ENCODE results near the gene CCL28.
"Not testable (repeated sequence)": the region's sequence is repeated elsewhere in the genome, so short reads cannot be mapped to it uniquely, and the experiment has no call there.

CCL28 gene

GRCh38 chr5:43409809-43410271 is 2.4 kb downstream of the CCL28 start:
- no peak for DNase-seq

DNA sequence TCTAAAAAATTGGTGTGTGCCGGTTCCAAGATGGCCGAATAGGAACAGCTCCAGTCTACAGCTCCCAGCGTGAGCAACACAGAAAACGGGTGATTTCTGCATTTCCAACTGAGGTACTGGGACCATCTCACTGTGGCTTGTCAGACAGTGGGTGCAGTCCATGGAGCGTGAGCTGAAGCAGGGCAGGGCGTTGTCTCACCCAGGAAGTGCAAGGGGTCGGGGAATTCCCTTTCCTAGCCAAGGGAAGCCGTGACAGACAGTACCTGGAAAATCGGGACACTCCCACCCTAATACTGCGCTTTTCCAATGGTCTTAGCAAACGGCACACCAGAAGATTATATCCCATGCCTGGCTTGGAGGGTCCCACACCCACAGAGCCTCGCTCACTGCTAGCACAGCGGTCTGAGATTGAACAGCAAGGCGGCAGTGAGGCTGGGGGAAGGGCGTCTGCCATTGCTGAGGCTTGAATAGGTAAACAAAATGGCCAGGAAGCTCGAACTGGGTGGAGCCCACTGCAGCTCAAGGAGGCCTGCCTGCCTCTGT is 9.6 kb downstream of the CCL28 start:
- DNase-seq, result not testable (repeated sequence)

- no peak for DNase-seq
Observed at GRCh38 chr5:43401827-43402226, 10.4 kb downstream of the CCL28 start.

DNA sequence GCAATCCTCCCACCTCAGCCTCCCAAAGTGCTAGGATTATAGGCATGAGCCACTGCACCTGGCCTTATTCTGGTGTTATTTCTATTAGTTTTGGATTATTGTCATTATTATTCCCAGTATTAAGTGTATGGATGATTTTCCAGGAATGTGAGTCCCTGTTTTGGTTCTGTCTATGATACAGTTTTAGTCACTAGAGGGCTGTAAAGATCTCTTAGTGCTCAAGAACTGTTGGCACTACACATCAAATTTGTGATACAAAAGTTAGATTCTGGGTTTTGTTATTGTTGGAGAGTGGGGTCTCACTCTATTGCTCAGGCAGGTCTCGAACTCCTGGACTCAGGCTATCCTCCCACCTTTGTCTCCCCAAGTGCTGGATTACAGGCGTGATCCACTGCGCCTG is 12.1 kb downstream of the CCL28 start:
- DNase-seq, result no peak

DNA sequence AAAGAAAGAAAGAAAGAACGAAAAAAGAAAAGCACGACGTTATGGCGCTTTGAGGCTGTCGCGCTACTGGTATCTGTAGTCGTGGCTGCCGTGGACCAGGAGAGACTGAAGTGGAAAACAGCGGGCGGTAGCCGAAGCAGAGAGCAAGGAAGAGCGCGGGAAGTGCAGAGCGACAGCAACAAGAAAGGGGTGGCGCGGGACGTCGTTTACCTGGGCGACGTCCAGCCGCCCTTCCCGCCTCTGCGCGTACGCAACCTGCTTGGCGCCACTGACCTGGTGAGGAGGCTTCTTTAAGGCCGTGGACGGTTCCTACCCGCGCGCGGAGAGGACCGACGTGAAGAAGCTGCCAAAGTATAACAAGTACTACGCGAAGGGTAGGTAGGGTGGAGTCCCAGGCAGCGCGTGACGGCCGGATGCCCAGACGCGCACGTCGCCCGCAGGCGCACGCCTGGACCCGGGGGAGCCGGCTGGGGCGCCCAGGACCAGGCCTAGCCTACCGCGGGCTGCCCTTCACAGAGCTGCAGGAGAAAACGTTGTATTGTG is 15.4 kb downstream of the CCL28 start:
- DNase-seq, result peak; percentile 77

DNA sequence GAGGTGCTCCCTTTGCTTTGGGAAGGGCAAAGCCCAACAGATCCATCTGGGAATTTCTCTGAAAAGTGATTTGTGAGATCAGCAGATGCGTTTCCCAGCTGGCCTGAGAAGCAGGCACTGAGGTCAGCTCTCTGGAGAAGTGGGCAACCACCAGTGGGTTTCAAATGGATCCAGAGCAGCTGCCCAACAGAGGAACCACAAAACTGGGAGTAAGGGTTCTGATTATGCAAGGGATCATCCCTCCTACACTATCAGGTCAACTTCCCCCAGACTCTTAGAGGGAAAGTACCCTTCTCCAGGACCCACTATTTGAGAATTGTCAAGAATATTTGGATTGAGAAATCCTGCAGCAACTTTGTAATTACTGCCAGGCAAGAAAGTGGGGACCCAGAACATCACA is 21.7 kb downstream of the CCL28 start:
- DNase-seq, result no peak

GRCh38 chr5:43389679-43390329 is 22.4 kb downstream of the CCL28 start:
- DNase-seq, result peak; percentile 60

DNA sequence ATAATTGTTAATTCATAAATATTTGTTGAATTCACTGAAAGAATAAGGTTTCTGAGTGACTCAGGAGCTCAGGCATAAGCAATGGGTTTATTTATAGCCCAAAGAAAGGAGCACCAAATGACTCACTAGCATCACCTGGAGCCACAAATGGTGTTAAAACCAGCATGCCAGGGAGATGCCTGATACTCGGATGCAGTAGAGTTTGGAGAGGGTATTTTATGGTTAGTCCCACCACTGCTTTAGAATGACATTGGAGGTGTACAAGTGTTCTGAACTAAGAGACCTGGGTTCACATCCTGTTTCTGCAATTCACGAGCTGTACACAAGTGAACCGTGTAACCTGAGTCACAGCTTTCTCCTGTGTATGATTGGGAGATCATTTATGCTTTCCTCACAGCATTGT is 25.2 kb downstream of the CCL28 start:
- DNase-seq, result no peak

GRCh38 chr5:43376496-43377140 is 35.6 kb downstream of the CCL28 start:
- no peak for DNase-seq

DNA sequence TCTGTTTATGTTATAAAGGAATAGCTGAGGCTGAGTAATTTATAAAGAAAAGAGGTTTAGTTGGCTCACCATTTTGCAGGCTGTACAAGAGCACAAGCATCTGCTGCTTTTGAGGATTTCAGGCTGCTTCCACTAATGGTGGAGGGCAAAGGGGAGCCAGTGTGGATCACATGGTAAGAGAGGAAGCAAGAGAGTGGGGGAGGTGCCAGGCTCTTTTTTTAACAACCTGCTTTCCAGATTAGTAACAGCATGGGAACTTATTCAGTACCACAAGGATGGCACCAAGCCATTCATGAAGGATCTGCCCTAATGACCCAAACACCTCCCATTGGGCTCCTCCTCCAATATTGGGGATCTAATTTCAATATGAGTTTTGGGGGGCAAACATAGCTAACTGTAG is 40.4 kb downstream of the CCL28 start:
- DNase-seq, result no peak

DNA sequence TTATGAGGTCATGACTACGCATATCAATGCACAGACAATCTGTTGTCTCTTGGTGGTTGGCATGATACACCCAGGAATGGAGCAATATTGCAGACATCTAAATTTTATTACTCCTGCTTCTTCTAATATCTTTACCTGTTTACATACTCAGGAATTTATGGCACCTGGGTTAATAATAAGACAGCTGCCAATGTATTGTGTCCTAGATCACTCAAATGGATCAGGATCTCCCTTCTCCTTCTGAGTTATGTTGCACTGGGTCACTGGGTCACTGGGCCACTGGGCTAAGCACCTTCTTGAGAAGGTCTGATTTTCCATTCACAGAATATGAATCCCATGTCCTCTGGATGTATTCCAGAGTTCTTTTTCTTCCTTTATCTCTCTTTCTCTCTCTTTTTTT is 41.8 kb downstream of the CCL28 start:
- DNase-seq, result no peak

- no peak for DNase-seq
Observed at GRCh38 chr5:43369651-43370050, 42.5 kb downstream of the CCL28 start.

GRCh38 chr5:43367909-43368669 is 44.1 kb downstream of the CCL28 start:
- DNase-seq, result no peak

GRCh38 chr5:43367453-43367852 is 44.7 kb downstream of the CCL28 start:
- DNase-seq, result no peak

GRCh38 chr5:43366680-43367246 is 45.4 kb downstream of the CCL28 start:
- not testable (repeated sequence) for DNase-seq

GRCh38 chr5:43365155-43365554 is 47.0 kb downstream of the CCL28 start:
- not testable (repeated sequence) for DNase-seq

DNA sequence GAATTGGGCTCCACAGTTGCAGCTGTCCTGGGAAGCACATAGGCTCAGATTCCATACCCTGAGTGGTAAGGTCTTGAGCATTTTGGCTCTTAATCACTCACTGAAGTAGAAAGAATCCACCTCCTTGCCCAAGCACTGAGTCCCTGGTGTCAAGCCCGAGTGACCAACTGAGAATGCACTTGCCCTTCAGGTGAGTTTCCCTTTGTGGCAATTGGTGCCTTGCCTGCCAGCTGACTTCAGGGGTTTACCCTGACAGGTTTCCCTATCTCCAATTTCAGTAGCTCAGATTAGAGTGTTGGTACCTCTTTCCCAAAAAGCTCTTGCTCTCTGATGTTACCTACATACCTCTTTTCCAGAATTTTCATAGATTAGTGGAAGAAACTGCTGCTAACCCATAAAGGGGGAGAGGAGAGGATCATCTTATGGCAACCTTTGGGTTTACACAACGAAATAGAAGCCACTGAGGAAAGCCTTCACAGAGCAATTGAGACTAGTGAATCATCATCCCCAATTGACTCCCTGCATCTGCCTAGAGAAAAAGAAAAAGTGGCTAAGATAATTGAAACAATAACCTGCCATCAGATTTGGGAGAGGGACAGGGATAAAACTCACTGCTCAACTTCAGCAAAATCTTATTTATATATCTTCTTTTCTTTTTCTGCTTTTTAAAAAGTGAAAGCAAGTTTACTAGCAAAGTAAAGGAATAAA is 48.6 kb downstream of the CCL28 start:
- no peak for DNase-seq

- no peak for DNase-seq
Observed at GRCh38 chr5:43362725-43363435, 49.3 kb downstream of the CCL28 start.

DNA sequence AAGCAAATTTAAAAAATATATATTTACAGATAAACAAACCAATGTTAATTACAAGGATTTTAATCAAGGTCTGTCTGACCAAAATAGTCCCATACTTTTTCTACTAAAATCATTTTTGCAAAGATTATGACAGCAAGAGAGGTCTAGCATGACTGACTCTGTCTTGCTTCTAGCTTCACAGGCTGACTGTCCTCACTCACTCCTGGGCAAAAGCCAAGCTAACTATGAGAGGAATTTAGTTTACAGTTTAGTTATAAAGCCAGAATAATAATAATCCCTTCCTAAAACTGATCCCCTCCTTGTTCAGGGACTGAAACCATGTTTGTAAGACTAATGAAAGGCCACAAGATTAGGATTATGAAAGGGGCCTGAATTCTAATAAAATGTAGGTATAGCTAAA is 53.5 kb downstream of the CCL28 start:
- no peak for DNase-seq

DNA sequence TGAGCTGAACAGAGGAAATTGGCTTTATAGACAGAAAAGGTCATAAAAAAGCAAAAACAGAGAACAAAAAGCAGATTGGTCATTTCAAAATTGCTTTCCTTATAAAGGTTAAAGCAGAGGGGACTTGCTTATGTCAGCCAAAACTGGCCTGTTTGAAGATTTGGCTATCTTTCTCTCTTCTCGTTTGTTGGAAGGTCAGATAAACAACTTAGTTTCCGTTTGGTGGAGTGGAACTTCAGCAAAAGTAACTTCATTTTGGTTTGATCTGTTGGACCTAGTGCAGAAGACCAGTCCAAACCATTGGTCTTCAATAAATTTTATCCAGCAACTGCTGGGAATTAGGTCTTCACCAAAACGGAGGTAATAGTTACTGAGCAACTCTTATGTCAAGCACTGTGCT is 53.9 kb downstream of the CCL28 start:
- DNase-seq, result no peak

DNA sequence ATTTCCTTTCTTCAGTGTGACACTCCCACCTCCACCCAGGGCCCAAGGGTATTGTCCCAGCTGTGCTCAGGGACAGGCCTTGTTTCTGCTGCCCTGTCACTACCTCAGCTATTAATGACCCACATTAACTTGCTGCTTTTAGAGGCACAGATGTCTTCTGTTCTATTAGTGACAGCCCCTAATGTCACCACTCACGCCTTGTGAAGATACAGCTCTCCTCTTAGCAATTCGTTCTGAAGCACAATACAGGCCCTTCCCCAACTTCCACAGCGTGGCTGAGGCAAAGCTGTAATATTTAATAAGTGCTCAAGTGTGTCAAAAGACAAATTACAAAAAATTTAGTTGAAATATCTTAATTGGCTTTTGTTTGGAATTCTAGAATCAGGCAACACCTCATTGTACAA is 54.3 kb downstream of the CCL28 start:
- no peak for DNase-seq

- DNase-seq, result no peak
Observed at GRCh38 chr5:43357067-43357466, 55.1 kb downstream of the CCL28 start.
